ENCODE measurements around the gene PLA2G4E.

DNA sequence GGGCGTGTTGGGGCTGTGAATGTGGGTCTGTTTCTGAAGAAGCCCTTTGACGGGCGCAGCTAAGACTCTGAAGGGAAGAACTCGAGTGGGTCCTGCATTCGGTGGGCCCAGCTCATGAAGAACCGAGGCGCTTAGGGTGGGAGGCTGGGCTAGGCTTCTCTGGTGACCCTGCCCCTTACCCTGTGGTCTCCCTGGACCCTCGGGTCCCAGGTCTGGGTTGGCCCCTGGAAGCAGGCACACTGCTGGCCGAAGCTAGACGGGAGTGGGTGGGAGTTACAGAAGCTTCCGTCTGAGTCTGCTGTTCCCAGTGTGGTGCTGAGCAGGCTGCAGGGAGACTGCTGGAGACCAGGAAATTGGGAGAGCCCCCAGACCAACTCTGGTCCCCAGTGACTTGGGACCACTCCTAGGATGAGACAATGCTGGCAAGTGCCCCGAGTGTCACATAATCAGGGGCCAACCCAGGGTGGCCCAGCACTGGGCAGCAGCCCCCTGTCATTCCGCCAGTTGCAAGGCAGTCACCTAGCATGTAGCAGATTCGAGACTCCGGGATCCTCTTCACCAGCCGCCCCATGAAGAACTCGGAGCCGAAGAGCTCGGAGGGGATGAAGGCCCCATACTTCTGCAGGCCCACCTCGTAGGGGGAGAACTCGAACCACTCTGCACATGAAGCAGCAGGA, 31.8 kb downstream of the PLA2G4E start:
- TF ChIP-seq POLR2A (IDR thresholded peaks at IDR 0.05; ENCODE audit: low read length) (no peak), GATA1 (IDR thresholded peaks at IDR 0.05; ENCODE audit: low read depth, low read length) (no peak)
